Activated T-helper 17 cell treated with anti-CD3 and anti-CD28 coated beads, Interleukin-2, amount 50 U/mL, for 72 hours (primary cell): ENCODE results near the gene HYLS1. TPM values are rescaled to one million over a fixed set of nuclear protein-coding genes. Genes with fewer than 3 reads are reported as not detected.

Experiments
- ATAC-seq: fragments of 150-1000 bp; cut with Tn5 transposase; replicated peaks from 2 replicates; pipeline ENCODE4 v1.10.0; 2021; ENCODE audit warnings: mild to moderate bottlenecking, moderate library complexity
- H3K27ac Mint-ChIP-seq: one replicate; pipeline ENCODE4 v1.8.0; 2022; ENCODE audit warnings: mixed read lengths
- H3K27me3 Mint-ChIP-seq: one replicate; pipeline ENCODE4 v1.8.0; 2022; ENCODE audit warnings: mixed read lengths
- H3K36me3 Mint-ChIP-seq: one replicate; pipeline ENCODE4 v1.8.0; 2022; ENCODE audit warnings: low read depth, mild to moderate bottlenecking, mixed read lengths
- H3K4me1 Mint-ChIP-seq: one replicate; pipeline ENCODE4 v1.8.0; 2022; ENCODE audit warnings: mixed read lengths
- H3K4me3 Mint-ChIP-seq: one replicate; pipeline ENCODE4 v1.8.0; 2022; ENCODE audit warnings: mild to moderate bottlenecking, mixed read lengths
- H3K9me3 Mint-ChIP-seq: one replicate; pipeline ENCODE4 v1.8.0; 2022; ENCODE audit warnings: mixed read lengths
- total RNA-seq, 2 donors: library from RNA; stranded (reverse); gene quantifications; one replicate each; pipeline ENCODE4 v1.2.3, GENCODE V29; 2022

Gene HYLS1
- total RNA-seq, 2 donors from 2014 or later = 7.7 to 9.2 TPM

- Mint-ChIP-seq H3K27me3 (peaks cover 6% of the 10 kb centered on the region), H3K4me3 (no peak overlapping the region), H3K27ac (no peak overlapping the region), H3K36me3 (no peaks in the 10 kb centered on the region), H3K9me3 (no peaks in the 10 kb centered on the region), H3K4me1 (no peaks in the 10 kb centered on the region)
- no peak for ATAC-seq
Observed at GRCh38 chr11:125946712-125947418, 59.4 kb downstream of the HYLS1 start.

GRCh38 chr11:125947419-125948277, 60.2 kb downstream of the HYLS1 start:
- Mint-ChIP-seq H3K27ac (no peak overlapping the region), H3K36me3 (no peaks in the 10 kb centered on the region), H3K4me3 (no peak overlapping the region), H3K4me1 (no peaks in the 10 kb centered on the region), H3K27me3 (peaks cover 6% of the 10 kb centered on the region), H3K9me3 (no peaks in the 10 kb centered on the region)
- ATAC-seq = no peak

GRCh38 chr11:125948278-125949051, 61.0 kb downstream of the HYLS1 start:
- H3K9me3 Mint-ChIP-seq = no peaks in the 10 kb centered on the region
- H3K4me1 Mint-ChIP-seq = no peaks in the 10 kb centered on the region
- ATAC-seq = no peak
- no peak overlapping the region for H3K27ac Mint-ChIP-seq
- H3K4me3 Mint-ChIP-seq = no peak overlapping the region
- H3K36me3 Mint-ChIP-seq = no peaks in the 10 kb centered on the region
- H3K27me3 Mint-ChIP-seq = peaks cover 6% of the 10 kb centered on the region

- Mint-ChIP-seq H3K4me1 (no peaks in the 10 kb centered on the region), H3K36me3 (no peaks in the 10 kb centered on the region), H3K9me3 (no peaks in the 10 kb centered on the region), H3K4me3 (no peak overlapping the region), H3K27ac (no peak overlapping the region), H3K27me3 (peaks cover 6% of the 10 kb centered on the region)
- ATAC-seq = no peak
Observed at GRCh38 chr11:125949271-125950177, 62.1 kb downstream of the HYLS1 start.

- Mint-ChIP-seq H3K36me3 (no peaks in the 10 kb centered on the region), H3K4me3 (no peak overlapping the region), H3K9me3 (no peaks in the 10 kb centered on the region), H3K27ac (no peak overlapping the region), H3K4me1 (no peaks in the 10 kb centered on the region), H3K27me3 (peaks cover 6% of the 10 kb centered on the region)
- no peak for ATAC-seq
Observed at GRCh38 chr11:125950178-125950490, 62.7 kb downstream of the HYLS1 start.

Other genes starting within 250 kb of the HYLS1 start
- not detected for gene ACRV1, start 206.8 kb upstream of the HYLS1 start, total RNA-seq
- not detected for gene PATE1, start 141.4 kb upstream of the HYLS1 start, total RNA-seq
- not detected for gene PATE2, start 108.8 kb upstream of the HYLS1 start, total RNA-seq
- gene PATE3, start 99.5 kb upstream of the HYLS1 start, total RNA-seq = not detected
- not detected for gene PATE4, start 54.4 kb upstream of the HYLS1 start, total RNA-seq
- gene PUS3, start 15.5 kb downstream of the HYLS1 start, total RNA-seq = 10 to 100 TPM; 13.1 to 15.9 TPM
- under 1 TPM; 0.32 to 0.69 TPM for gene DDX25, start 16.8 kb downstream of the HYLS1 start, total RNA-seq
- gene VSIG10L2, start 58.4 kb downstream of the HYLS1 start, total RNA-seq = not detected
- gene CDON, start 175.2 kb downstream of the HYLS1 start, total RNA-seq = 1 to 10 TPM; 1.8 to 2.6 TPM